HG02623 (cell line): ENCODE data around the gene PTCSC3.

Source experiments
- ATAC-seq: cut with Tn5 transposase; IDR thresholded peaks from one replicate; pipeline ENCODE4 v1.9.1; 2021; ENCODE audit warnings: moderate library complexity; ENCODE audit not compliant: unreplicated experiment

PTCSC3 gene

DNA sequence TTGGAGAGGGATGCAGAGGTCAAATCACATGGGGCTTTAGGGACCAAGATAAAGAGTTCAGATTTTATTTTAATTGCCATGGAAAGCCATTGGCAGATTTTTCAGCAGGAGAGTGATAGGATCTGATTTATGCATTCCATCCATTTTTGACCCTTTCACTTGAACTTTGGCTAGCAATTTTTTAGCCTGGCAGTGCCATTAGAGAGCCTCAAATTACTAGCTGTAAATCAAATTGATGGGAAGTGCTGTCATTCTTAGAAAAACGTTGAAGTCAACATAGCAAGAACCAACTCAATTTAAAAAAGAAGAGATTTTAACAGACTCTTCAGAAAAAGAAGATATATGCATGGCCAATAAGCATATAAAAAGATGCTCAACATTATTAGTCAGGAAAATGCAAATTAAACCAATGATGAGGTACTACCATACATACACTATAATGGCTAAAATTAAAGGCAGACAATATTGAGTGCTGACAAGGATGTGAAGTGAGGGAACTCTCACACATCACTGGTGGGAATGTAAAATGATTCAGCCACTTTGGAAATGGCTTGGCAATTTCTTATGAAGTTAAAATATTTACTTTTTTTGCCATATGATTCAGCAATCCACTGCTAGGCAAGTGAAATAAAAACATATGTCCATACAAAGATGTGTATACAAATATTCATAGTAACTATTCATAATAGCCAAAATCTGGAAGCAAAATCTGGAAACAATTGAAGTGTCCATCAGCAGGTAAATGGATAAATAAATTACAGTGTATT lies 89.7 kb downstream of the PTCSC3 start:
- ATAC-seq = no peak

- no peak for ATAC-seq
These were observed 90.7 kb downstream of the PTCSC3 start for GRCh38 chr14:36085861-36086260.
